GM18867 (cell line): ENCODE results near the gene BRD3.

ENCODE experiments used
- ATAC-seq: cut with Tn5 transposase; IDR thresholded peaks from one replicate; pipeline ENCODE4 v1.9.1; 2021; ENCODE audit warnings: mild to moderate bottlenecking, moderate library complexity; ENCODE audit not compliant: unreplicated experiment

BRD3 gene

GRCh38 chr9:134055981-134056461, 11.8 kb downstream of the BRD3 start:
- no peak for ATAC-seq

GRCh38 chr9:134054891-134055811, 12.7 kb downstream of the BRD3 start:
- ATAC-seq, result no peak

DNA sequence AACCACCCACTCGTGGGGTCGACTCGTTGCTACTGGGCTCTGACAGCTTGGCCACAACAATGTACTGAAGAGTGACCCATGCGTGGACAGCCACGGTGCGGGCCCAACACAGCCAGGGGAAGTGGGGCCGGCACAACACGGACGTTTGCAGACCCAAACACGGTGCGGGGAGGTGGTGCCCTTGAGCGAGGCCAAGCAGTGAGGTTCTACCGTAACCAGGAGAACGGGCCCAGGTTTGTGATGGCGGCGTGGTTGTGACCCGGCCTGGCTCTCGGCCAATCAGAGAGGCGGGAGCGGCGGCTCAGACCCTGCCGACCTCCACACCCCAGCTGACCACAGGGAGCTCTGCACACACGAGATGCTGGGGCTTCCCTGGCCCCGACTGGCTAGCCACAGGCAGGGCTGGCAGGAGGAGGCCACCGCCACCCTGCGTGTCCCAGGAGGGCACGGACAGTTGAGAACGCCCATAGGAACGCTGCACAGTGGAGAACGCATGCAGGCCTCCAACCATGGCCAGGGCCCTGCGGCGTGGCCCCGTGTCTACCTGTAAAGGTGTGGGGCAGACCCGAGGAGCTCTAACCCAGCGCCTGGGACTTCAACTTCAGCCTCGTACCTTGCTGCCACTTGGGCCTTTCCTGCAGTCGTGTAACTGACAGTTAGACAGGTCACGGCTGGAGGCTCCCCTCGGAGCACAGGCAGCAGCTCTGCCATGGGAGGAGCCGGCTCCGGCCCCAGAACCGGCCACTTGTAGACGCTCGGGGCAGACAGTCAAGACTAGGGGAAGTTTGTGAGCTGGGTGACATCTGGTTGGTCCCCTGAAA, 13.7 kb downstream of the BRD3 start:
- ATAC-seq, result no peak

- no peak for ATAC-seq
Measured at GRCh38 chr9:134053401-134053871, 14.4 kb downstream of the BRD3 start.

GRCh38 chr9:134052941-134053340, 14.9 kb downstream of the BRD3 start:
- no peak for ATAC-seq

DNA sequence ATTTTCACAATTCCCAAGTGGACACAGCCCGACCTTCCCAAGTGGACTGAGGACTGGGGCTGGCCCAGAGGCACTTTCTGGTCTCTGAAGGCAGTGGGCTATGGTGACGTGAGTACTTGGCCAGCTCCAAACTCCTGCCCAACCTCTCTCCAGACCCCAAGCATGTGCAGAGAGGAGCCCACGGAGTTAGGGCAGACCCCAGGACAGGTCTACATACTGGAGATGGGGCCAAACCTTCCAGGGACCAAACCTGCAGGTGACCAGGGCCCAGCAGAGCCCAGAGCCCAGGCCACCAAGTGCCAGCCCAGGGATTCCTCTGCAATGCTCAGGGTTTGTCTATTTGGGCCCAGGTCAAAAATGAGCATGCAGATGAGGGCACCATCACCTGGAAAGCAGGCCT, 15.3 kb downstream of the BRD3 start:
- no peak for ATAC-seq

GRCh38 chr9:134051319-134051718, 16.5 kb downstream of the BRD3 start:
- no peak for ATAC-seq

GRCh38 chr9:134050726-134051125, 17.1 kb downstream of the BRD3 start:
- no peak for ATAC-seq

DNA sequence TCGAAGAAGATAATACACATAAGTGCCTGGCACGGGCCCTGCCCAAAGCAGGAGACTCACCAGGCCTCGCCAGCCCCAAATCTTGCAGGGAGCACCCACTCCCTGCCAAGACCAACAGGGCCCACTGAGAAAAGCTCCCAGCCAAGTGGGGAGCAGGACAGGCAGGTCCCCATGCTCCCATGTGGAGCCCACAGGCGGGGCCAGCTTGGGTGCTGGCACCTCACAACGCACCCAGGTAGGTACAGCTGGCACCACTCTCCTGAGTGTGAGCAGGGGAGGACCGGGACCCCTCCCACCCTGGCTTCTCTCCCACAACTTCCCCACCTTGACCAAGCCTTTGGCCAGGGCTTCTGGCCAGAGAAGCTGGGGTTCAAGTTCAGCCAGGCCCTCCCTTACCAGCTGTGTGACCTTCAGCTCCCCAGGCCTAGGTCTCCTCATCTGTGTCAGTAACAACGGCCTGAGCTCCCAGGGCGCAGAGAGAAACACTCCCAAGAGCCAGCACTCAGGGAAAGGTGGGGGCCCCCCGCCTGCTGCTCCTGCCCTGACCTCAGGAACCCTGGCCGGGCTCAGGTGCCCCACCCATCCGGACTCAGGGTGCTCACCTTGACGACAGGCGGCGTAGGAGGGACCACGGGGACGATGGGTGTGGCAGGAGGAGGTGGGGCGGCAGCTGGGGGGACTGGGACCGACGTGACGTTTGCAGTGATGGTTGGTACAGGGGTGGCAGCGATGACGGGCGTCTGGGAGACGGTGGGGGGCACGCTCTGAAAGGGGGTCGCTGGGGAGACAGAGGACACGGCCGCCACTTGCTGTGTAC, 17.8 kb downstream of the BRD3 start:
- no peak for ATAC-seq

DNA sequence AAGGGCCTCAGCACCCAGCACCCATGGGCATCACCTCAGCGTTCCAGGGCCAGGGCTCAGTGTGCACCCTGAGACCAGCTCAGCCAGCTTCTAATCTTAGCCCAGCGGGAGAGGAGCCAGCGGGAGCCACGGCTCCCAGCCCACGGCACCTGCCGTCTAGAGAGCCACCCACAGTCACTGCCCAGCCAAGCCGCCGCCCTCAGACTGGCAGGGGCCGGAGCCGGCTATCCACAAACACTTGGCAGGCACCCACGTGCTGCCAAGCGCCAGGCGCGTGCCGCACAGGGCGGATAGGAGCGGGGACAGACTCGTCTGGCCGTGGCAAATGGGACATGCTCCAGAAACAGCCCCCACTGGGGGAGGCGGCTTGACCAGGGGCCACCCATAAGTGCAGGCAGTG, 18.6 kb downstream of the BRD3 start:
- ATAC-seq, result no peak

GRCh38 chr9:134048582-134048968, 19.3 kb downstream of the BRD3 start:
- ATAC-seq, result no peak

DNA sequence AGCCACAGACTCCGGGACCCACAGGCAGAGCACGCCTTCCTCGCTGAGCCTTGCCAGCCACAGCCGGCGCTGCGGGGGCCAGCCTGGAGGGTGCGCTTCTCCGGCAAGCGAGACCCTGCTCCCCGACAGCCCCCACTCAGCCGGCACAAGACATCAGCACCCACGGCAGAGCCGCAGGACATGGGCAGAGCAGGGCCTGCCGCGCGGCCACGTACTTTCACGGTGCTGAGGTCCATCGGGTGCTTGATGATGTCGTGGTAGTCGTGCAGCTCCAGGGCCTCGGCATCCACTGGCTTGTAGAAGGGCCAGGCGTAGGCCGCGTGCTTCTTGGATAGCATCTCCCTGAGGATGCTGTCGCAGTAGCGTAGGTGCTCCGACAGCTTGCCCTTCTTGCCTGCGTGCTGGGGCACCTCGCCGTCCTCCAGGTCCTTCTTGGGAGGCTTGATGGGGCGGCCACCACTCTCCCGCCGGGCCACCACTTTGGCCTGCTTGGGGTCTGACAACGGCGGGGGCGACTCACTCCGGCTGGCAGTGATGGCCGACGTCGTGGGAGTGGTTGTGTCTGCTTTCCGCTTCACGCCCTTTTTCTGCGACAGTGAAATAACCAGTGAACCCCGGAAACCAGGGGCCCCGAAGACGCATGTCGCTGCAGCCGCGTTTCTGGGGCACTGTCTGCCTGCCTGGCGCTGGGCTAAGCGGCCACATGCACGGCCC, 19.8 kb downstream of the BRD3 start:
- no peak for ATAC-seq

DNA sequence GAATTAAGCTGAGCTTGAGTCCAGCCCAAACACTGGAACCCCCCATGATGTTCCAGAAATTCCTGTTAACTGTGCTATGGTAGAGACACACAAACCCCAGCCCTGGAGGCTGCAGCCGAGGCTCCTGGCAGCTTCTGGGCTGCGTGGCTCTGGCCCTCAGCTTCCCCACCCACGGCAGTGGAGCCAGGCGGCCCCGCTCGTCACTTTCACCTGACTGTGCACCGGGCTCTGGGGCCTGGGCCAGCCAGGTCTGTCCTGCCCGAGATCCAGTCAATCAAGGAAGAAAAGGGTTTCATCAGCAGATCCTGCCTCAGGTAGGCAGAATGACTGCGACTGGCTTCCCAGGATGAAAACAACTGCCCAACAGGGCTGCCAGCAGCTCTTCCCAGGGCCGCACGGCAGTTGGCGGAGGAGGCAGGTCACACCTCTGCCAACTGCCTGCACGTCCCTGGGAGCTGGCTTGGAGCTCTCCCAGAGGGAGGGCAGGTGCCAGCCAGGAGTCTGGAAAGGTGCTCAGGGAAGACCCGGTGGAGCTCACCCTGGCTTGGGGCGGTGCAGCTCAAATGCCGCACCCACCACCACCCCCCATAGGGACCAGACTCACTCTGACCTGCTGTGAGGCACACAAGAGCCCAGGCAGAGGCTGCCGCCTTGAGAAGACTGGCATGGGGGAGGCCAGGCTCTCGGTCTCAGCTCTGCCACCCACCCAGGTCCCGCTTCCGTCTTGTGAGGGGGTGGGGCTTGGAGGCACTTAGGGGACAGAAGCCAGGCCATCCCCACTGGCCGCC, 20.7 kb downstream of the BRD3 start:
- no peak for ATAC-seq

DNA sequence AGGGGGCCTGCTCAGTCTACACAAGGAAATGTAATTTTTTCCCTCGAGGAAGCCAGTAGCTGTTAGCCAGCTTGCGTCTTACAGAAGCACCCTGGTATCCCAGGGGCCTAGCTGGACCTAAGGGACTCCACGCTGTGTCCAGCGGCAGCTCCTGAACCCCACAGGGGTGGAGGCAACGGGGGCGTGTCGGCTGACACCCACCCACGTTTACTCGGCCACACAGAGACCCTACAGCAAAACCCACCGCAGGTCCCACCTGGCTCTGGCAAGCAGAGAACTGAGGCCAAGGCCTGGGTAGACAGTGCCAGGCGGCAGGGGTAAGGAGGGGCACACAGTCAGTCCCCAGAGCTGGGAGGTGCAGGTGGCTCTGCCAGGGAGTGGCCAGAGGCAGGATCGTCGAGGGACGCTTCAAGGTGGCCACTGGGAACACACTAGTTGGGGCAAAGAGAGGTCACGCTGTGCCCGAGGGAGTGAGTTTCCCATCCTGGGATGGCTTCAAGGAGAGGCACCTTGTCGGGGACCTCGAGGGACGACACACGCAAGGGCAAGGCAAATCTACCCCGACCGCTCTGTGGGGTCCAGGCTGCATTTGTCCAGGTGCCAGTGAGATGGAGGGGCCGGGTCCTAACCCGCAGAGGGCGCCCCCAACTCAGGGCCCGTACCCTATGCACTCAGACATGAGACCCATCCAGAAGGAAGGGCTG, 21.8 kb downstream of the BRD3 start:
- no peak for ATAC-seq

- no peak for ATAC-seq
Measured at GRCh38 chr9:134044944-134045343, 22.9 kb downstream of the BRD3 start.

- ATAC-seq, result no peak
Measured at GRCh38 chr9:134043531-134043988, 24.3 kb downstream of the BRD3 start.

DNA sequence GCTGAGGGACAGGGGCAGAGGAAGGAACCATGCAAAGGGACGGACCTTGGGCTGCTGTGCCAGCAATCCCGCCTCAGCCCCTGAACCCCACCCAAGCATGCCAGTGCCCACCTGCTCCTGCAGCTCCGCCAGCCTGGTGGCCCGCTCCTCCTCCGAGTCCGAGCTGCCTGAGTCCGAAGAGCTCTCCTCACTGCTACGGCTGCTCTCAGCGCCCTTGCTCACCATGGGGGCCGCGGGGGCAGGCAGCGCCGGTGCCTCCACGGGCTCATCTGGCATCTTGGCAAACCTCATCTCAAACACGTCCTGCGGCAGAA, 26.2 kb downstream of the BRD3 start:
- ATAC-seq, result no peak

GRCh38 chr9:134040781-134041648, 26.8 kb downstream of the BRD3 start:
- ATAC-seq, result no peak
